GM18873 (cell line): Measurements from ENCODE around the gene LTF.
"Not testable (repeated sequence)": the region's sequence is repeated elsewhere in the genome, so short reads cannot be mapped to it uniquely, and the experiment has no call there.

ENCODE experiments used
- ATAC-seq: cut with Tn5 transposase; IDR thresholded peaks from one replicate; pipeline ENCODE4 v1.9.1; 2021; ENCODE audit warnings: mild to moderate bottlenecking, moderate library complexity, moderate number of reproducible peaks; ENCODE audit not compliant: unreplicated experiment, low FRiP score

LTF gene

DNA sequence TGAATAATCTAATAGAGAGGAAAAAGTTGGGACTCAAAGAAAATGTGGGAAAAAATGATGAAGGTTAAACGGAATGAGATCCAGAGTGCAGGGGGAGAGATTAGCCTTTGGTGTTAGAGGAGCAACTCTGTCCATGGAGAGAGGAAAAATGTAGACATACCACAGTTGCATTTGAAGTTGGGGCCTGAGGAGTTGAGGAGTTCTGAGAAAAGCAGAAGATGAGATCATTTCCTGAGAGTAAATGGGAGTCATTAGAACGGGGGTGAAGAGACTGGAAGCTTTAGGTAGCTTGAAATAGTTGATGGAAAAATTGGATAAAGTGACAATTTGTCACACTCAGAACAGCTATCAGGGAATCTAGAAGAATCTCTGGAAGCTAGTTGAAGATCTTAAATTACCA is 65.1 kb downstream of the LTF start:
- ATAC-seq: no peak

DNA sequence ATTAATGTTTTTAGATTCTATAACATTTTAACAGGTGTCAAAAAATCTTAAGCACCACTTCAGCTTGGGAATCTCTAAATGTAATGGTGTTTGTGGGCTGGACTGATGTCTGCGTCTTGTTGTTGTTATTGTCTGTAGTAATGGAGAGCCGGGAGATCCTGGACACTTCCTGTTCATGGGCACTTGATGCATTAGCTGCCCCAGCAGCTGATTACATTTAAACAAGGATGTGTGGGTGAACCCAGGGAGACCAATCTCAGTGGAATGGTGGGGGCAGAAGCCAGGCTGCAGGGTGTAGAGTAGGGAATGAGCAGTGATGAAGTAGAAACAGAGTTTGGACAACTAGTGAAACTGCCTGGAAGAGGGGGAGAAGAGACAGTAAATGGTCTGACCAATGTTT is 65.6 kb downstream of the LTF start:
- no peak for ATAC-seq

DNA sequence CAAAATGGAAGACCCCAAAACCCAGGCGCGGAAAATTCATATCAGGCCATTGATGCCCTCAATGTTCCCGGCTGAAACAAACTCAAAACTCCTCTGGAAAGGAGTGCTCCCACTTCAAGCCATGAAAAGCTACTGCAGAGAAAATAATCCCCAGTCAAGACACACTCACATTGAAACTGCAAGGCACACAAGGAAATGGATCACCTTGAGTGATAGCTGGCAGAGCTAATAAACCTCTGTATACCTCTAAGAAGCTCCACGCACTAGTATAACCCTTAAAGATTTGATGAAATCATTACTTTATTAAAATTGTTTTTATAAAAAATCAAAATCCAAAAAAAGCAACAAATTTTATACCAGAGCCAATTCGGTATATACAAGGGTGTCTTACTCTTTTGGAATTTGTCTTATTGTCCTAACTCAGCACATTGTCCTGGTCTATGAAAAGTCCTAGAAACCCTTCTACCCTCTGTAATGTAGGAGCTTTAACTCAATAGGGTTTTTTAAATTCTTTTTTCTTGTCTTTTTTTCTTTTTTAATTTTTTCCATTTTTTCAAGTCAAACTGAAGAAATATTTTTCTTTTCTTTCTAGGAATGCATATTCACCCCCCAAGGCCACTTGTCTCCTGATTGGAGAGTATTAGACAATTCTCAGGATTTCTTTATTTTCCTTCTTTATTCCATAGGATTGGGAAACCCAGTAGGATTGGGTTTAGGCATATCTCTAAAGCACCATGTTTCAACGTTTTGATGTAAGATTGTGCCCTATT is 66.3 kb downstream of the LTF start:
- ATAC-seq: no peak

DNA sequence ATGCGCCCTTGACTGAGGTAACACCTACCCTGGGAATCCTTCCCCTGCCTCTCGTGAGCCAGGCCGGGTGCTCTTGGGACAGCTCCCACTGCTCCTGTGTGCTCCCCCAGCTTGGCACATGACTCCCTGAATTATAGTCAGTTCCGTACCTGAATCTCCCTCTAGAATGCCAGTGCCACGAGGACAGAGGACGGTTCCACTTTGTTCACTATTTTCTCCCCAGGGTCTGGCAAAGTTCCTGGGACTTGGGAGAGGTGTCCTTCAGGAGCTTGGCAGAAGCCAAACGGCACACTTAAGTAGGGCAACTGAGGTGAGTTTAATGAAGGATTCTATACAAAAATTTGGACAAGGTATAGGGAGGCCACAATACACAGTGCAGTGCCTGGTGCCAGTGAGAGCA is 67.6 kb downstream of the LTF start:
- no peak for ATAC-seq

DNA sequence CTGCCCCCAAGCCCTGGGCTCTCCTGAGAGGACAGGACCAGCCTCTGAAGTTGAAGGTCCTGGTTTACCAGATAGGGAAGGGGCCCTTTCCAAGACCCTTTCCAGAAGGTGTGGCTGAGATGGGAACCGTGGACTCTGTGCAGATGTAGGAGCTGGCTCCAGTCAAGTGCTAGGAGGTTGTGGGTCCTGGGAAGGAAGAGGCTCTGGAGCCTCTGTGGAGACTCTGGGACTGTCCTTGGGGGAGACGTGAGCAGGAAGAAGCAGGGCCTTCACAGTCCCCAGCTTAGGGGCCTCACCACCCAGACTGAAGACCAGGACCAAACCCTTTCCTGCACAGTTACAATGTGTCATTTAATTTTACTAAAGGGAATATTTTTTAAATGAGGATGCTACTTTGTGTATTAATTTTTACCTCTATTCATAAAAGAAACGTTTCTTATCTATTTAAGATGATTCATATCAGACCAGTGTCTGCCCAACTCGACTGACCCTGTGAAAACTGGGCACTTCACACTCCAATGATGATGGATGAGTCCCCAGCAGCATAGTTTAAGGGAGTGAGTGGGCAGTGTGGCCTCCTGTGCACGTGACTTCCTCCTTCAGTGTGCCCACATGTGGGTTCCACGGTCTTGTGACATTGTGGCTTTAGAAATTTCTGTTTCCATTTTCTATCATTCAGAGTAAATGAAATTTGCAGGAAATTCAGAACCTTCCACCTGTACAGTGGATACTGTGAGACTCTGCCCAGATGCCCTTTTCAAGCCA is 68.8 kb downstream of the LTF start:
- no peak for ATAC-seq

DNA sequence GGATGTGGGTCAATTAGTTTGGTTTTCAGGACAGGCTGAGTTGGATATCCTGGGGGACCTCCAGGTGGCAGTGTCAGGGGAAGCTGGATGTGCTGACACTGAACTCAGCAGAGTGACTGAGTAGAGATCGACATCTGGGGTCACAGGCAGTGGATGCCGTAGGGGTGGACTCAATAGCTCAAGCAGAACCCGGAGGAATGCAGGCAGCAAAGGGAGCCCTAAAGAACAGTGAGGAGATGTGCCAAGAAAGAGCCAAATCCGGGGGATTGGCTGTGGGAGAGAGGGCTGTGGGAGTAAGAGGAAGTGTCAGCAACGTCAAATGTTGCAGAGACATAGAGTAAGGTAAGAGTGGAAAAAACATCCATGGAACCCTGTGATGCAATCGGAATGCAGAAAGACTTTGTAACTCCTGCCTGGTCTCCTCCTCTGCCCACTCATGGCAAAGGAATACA is 69.5 kb downstream of the LTF start:
- ATAC-seq: no peak

DNA sequence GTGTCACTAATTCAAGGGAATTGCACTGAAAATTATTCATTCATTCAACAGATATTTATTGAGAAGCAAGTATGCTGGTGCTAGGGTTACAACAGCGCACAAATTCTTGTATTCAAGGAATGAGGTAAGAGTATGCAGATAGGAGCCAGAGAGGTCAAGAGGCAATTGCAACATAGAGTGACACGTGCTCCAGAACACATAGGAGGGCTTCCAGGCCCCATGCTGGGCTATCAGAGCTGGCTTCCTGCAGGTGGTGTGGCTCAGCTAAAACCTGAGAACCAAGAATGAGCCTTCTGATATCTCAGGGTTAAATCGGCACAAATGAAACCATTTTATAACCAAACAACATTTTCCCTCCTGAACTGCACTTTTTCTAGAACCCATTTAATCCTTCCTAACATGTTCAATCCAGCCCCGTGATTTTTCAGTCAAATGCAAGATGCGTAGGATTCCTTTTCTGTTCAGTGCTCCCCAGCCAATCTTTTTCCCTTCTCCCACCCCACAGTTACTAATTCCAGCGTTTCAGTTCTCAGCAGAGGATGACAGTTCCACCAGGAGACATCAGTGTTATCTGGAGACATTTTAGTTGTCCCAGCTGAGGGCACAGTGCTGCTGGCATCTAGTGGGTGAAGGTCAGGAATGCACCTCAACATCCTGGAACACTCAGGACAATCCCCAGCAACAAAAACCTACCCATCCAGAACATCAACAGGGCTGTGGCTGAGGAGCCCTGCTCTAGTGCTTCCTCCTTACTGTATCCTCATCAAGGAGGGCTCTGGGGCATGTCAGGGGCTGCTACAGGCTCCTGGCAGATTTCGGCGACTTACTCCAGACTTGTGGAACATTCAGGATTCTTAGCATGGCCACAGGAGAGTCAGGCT is 70.9 kb downstream of the LTF start:
- ATAC-seq: no peak

DNA sequence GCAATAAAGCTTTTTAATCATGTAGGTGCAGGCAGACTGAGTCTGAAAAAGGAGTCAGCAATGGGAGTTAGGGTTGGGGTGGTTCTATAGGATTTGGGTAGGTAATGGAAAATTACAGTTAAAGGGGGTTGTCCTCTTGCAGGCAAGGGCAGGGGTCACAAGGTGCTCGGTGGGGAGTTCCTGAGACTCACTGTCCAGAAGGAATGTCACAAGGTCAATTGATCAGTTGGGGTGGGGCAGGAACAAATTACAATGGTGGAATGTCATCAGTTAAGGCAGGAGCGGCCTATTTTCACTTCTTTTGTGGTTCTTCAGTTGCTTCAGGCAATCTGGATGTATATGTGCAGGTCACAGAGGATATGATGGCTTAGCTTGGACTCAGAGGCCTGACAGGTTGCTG is 71.7 kb downstream of the LTF start:
- ATAC-seq: no peak

DNA sequence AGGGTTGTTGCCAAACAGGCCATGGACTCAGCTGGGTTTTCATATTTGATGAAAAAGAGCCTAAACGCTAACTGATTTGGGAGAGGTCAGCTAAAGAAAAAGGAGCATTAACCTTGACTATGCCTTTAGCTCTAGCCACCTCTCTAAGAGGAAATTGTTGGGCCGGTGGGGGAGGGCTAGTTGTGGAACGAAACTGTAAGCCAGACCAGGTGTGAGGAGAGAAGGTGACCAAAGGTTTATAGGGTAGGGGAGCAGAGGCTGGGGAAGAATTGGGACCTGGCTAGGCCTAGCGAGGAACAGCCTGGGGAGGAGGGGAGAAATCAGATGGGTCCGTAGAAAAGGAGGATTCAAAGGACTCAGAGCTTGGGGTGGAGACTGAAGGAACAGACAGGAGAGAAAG is 73.2 kb downstream of the LTF start:
- not testable (repeated sequence) for ATAC-seq

DNA sequence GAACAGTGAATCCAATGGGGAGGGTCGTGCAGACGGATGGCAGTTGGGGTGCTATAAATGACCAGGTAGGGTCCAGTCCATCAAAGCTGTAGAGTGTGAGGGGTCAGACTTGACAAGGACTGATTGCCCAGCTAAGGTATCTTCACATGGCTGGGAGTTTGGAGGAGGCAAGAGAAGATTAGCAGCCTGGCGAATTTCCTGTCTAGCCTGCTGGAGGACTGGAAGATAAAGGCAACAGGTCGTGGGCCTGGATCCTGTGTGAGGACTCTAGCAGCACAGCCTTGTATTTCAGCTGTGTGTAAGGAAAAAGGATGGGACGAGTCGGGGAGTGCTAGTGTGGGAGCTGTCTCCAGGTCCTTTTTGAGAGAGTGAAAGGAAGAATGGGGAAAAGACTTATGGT is 75.4 kb downstream of the LTF start:
- ATAC-seq: no peak

DNA sequence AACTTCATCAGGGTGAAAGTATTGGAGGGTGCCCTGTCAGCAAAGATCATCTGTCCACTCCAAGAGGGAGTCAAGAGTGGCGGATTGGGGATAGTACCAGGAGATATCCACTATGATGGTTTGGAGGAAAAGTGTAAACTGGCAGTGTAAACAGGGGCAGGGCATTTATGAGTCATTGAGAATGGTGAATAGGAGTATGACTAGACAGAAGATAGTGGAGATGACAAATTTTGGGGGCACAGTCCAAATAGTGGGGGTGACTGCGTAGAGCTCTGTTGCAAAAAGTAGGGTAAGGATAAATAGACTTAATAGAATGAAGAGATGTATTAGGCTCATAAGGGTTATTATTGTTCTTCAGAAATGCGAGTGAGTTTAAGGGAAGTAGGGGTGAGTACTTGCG is 75.9 kb downstream of the LTF start:
- not testable (repeated sequence) for ATAC-seq

DNA sequence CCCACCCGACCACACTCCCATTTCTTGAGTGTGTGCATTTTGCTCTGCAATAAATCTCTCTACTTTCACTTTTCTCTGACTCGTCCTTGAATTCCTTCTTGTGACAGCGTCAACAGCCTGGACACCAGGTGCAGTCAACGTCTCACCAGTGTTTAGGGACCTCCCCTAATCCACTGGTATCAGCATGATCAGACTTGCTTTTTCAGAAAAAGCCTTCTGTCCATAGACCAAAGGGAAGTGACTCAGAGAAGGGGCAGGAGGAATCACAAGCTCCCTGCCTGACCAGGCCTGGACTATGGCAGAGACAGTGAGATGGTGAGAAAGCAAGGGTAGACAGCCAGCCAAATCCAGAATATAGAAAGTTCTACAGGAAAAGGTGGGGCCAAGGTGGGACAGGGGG is 78.5 kb downstream of the LTF start:
- ATAC-seq: no peak
